ENCODE results near the gene CNTD1. TPM values are rescaled to one million over a fixed set of nuclear protein-coding genes. Genes with fewer than 3 reads are reported as not detected.

Gene CNTD1, protein sequence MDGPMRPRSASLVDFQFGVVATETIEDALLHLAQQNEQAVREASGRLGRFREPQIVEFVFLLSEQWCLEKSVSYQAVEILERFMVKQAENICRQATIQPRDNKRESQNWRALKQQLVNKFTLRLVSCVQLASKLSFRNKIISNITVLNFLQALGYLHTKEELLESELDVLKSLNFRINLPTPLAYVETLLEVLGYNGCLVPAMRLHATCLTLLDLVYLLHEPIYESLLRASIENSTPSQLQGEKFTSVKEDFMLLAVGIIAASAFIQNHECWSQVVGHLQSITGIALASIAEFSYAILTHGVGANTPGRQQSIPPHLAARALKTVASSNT
- total RNA-seq (2022; extraction: Qiagen RNA extraction; ENCODE audit: low read depth): 0.08 to 0.27 TPM (median 0.25 TPM) in 3 of 5 replicates, not detected in the others

DNA sequence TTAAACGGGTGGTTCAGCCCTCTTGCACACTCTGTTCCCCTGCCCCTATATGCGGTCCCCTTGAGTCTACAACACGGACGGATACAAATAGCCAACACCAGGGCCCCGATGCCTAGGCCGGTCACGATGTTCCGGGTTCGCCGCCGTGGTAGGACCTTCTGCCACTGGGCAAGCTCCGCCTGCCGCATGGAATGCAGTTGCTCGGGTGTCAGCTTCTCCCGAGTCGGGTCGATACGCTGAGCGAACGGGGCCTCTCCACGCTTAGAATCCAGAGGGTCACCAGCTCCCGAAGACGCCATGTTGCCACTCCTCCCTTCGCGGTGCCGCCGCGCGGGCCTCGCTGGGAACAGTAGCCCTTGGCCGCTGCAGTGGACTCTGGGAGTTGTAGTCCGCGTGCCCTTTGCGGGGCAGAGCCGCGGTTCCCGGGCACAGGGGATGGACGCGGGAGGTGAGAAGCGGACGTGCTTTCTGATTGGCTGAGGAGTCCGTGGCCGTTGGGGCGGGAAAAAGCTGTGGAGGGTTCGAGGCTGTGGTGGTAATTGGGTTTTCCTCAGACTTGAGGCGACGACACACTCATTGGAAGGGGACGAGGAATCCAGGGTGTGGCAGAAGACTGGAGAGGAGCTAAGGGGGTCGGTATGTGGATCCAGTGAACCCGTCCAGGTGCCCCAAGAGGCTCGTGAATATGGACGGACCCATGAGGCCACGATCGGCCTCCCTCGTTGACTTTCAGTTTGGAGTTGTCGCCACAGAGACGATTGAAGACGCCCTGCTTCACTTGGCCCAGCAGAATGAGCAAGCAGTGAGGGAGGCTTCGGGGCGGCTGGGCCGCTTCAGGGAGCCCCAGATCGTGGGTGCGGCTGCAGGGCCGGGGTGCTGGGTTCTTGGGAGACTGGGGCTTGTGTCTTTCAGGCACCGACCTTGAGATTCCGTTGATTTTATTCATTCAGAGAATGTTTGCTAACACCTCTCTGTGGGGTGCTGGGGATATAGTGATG is at the start of gene CNTD1, which contains the start of gene COA3:
Gene CNTD1 (plus strand): TSS at position 479 of the 998 bp plus-strand sequence. CDS start 207 bp downstream, at position 686.
Gene COA3 (minus strand): TSS at position 322 of the 998 bp plus-strand sequence. CDS start 23 bp downstream, at position 299.

DNA sequence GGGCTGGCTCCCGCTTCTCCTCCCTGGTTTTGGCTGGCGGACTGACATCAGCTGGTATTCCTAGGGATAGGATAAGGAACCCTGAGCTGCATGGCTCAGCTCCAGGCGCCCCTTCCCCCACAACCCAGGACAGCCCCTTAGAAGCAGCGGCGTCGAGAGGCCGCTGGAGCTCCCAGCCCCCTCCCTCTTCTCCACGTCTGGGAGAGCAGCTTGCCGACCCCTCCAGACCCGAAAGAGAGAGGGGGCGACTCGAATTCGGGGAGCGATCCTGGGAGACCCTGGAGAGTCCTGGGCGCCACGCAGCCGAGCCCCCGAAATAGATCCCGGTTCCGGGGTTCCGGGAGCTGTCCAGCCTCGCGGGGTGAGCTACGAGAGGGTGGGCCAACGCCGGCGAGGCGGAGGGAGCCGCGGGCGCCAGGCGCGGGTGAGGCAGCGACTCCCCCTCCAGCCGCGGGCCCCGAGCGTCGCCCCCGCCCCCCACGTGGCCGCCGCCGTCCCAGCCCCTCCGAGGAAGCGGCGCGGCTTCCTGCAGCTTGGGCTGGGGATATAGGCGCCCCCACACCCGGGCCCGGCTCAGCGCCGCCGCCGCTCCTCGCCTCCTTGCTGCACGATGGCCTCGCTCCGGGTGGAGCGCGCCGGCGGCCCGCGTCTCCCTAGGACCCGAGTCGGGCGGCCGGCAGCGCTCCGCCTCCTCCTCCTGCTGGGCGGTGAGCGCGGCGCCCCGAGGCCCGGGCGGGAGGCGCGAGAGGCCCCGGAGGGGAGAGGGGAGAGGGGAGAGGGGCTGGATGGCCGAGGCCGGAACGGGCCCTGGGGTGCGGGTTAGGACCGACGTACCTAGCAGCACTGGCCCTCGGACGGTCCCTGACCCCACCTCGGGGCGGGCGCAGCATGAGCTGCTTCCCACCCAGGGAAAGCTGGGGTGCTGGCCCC is 37.7 kb upstream of the CNTD1 start, which contains the start of gene RAMP2:
Gene RAMP2 (plus strand): TSS at position 576 of the 930 bp plus-strand sequence. CDS start 35 bp downstream, at position 611.

DNA sequence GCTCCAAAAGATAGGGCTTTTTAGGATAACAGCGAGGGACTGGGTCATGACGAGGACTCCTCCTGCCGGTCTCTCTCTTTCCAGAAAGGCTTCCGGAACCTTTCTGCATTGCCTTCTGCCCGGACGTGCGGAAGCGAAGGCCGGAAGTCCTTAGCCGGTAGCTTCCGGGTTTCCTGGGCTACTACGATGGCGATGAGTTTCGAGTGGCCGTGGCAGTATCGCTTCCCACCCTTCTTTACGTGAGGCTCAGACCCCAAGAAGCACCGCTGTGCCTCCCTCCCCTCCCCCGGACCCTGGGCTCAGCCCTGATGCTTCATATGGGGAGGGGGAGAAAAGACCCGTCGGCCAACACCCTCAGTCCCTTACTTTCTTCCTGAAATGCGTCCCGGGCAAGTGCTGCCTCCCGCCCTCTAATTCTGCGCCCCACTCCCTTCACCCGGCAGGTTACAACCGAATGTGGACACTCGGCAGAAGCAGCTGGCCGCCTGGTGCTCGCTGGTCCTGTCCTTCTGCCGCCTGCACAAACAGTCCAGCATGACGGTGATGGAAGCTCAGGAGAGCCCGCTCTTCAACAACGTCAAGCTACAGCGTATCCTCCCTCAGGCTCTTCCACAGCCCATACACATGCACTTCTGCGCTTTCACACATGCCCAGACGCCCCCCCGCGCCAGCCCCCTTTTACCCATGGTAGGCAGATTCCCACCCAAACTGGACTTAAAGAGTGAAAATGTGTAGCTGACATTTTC is 25.2 kb upstream of the CNTD1 start, which contains the start of gene VPS25:
Gene VPS25 (plus strand): TSS at position 160 of the 746 bp plus-strand sequence. CDS start 27 bp downstream, at position 187.

DNA sequence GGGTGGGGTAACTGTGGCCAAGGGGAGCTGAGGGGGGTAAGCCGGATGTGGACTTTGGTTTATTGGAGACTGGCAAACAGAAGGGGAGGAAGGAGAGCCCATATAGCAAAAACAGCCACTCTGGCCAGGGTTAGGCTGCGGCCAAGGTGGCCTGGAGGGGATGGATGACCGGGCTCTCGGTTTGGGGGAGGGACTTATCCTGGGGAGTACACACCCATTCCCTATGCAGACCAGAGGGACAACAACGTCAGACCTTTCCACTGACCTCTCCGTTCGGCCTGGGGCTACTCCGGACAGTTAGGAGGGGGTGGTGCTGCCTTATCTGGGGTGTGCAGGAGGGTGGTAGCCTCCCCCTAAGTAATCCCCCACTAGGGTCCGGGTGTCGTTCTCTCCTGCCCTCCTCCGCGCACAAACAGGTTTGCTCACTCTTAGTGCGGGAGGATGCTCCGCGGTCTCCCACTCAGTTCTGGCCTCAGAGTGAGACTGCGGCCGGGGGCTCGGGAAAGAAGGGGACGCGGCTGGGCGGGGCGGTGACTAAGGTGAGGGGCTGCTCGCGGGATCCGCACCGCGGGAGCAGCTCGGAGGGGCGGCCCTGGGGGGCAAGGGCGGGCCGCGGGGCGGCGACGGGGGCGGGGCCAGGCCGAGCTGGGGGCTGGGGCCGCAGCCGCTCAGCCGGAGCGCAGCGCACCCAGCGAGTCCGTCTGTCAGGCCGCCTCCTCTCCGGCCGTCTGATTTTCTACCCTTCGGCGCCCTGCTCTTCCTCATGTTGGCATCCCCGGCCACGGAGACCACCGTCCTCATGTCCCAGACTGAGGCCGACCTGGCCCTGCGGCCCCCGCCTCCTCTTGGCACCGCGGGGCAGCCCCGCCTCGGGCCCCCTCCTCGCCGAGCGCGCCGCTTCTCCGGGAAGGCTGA is 18.5 kb upstream of the CNTD1 start, which contains the start of gene WNK4:
Gene WNK4 (plus strand): TSS at position 675 of the 915 bp plus-strand sequence. CDS start 89 bp downstream, at position 764.

DNA sequence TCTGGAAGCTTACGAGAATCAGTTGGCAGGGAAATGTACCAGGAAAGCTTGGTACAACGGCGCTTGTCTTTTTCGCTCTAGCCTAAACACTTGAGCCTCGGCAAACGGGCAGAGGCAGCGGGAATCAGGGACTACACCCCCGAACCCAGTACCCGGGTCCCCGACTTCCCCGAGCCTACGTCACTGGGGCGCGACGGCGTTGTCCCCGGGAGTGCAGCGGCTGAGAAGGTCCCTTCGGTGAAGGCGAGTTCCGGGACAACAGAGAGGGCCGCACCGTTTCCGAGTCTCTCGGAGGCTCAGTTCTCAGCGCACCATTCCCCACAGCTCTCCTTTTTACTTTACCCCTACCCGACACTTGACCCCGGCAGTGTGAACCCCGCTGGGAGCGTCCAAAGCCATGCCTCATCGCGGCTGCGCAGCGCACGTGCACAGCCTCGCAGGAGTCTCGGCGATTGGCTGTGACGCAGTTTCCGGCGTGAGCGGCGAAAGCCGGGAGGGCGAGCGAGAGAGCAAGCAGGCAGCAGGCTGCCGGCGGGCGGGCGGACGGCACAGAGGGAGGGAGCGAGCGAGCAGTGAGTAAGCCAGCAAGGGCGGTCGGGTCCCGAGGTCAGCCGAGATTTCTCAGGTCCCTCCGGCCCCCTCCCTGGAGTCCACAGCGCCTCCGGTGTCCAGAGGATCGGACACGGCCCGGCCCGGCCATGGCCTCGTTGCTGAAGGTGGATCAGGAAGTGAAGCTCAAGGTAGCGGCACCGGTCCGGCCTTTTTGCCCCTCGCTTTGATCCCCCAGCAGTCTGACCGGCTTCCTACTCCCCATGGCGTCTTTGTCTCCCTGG is 34.5 kb downstream of the CNTD1 start, which contains the start of gene PSME3:
Gene PSME3 (plus strand): TSS at position 464 of the 833 bp plus-strand sequence. CDS start 235 bp downstream, at position 699.

DNA sequence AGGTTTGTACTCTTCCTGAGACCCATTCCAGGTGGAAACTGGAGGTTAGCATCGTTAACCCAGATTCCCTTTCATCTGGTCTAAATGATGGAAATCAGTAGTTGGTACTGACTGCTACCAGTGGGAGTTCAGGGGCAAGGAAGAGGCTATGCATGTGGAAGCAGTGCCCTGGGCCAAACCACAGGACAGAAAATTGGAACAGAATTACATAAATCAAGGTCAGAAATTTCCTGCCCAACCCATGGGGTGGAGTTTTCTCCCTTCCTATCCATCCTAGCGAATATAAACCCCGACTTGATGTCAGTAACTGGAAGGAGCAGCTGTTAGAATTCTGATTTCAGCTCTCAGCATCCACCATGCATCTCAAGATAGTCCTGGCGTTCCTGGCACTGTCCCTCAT is 45.6 kb downstream of the CNTD1 start, which contains the start of gene AOC2:
Gene AOC2 (plus strand): TSS at position 310 of the 400 bp plus-strand sequence. CDS start 47 bp downstream, at position 357.

DNA sequence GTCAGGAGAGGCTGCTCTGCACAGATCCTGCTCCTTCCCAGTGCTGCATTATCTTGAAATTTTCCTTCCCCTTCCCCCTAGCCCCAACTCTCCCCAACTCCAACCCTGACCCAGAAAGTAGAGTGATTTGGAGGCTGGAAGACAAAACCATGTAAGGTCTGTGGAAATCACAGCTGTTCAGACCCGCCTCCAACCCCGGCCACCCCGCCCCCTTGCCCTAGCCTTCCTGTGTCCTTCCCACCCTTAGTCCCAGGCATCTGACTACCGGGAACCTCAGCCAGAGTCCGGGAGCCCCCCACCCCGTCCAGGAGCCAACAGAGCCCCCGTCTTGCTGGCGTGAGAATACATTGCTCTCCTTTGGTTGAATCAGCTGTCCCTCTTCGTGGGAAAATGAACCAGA is 52.3 kb downstream of the CNTD1 start, which contains the start of gene AOC3:
Gene AOC3 (plus strand): TSS at position 246 of the 400 bp plus-strand sequence. CDS start 145 bp downstream, at position 391.

Other genes starting within 250 kb of the CNTD1 start
- gene HSD17B1, start 245.9 kb upstream of the CNTD1 start, total RNA-seq (2022; extraction: Qiagen RNA extraction; ENCODE audit: low read depth): 1.2 to 1.9 TPM (median 1.5 TPM) in 5 replicates
- 104 to 135 TPM (median 124 TPM) in 5 replicates for gene COASY, start 236.7 kb upstream of the CNTD1 start, total RNA-seq (2022; extraction: Qiagen RNA extraction; ENCODE audit: low read depth)
- gene MLX, start 231.8 kb upstream of the CNTD1 start, total RNA-seq (2022; extraction: Qiagen RNA extraction; ENCODE audit: low read depth): 51.8 to 60.6 TPM (median 57.2 TPM) in 5 replicates
- gene PSMC3IP, start 221.1 kb upstream of the CNTD1 start, total RNA-seq (2022; extraction: Qiagen RNA extraction; ENCODE audit: low read depth): 35.3 to 49.1 TPM (median 36.5 TPM) in 5 replicates
- gene RETREG3, start 189.5 kb upstream of the CNTD1 start, total RNA-seq (2022; extraction: Qiagen RNA extraction; ENCODE audit: low read depth): 27.4 to 32.7 TPM (median 29.2 TPM) in 5 replicates
- gene TUBG1, start 189.2 kb upstream of the CNTD1 start, total RNA-seq (2022; extraction: Qiagen RNA extraction; ENCODE audit: low read depth): 145 to 162 TPM (median 150 TPM) in 5 replicates
- 21.3 to 26.6 TPM (median 23.8 TPM) in 5 replicates for gene TUBG2, start 139.6 kb upstream of the CNTD1 start, total RNA-seq (2022; extraction: Qiagen RNA extraction; ENCODE audit: low read depth)
- gene PLEKHH3, start 121.9 kb upstream of the CNTD1 start, total RNA-seq (2022; extraction: Qiagen RNA extraction; ENCODE audit: low read depth): 11.4 to 20.4 TPM (median 18.3 TPM) in 5 replicates
- 0.30 to 0.63 TPM (median 0.37 TPM) in 5 replicates for gene CCR10, start 117.0 kb upstream of the CNTD1 start, total RNA-seq (2022; extraction: Qiagen RNA extraction; ENCODE audit: low read depth)
- gene CNTNAP1, start 116.3 kb upstream of the CNTD1 start, total RNA-seq (2022; extraction: Qiagen RNA extraction; ENCODE audit: low read depth): 5.1 to 6.9 TPM (median 5.5 TPM) in 5 replicates
- gene EZH1, start 53.8 kb upstream of the CNTD1 start, total RNA-seq (2022; extraction: Qiagen RNA extraction; ENCODE audit: low read depth): 8.1 to 12.6 TPM (median 11.6 TPM) in 5 replicates
- gene RAMP2, start 37.6 kb upstream of the CNTD1 start, total RNA-seq (2022; extraction: Qiagen RNA extraction; ENCODE audit: low read depth): 0.65 to 1.3 TPM (median 0.99 TPM) in 5 replicates
- 126 to 132 TPM (median 128 TPM) in 5 replicates for gene VPS25, start 25.4 kb upstream of the CNTD1 start, total RNA-seq (2022; extraction: Qiagen RNA extraction; ENCODE audit: low read depth)
- 0.92 to 2.0 TPM (median 1.3 TPM) in 5 replicates for gene WNK4, start 18.3 kb upstream of the CNTD1 start, total RNA-seq (2022; extraction: Qiagen RNA extraction; ENCODE audit: low read depth)
- gene COA3, start 157 bp upstream of the CNTD1 start, total RNA-seq (2022; extraction: Qiagen RNA extraction; ENCODE audit: low read depth): 118 to 141 TPM (median 138 TPM) in 5 replicates
- 76.8 to 105 TPM (median 80.9 TPM) in 5 replicates for gene BECN1, start 25.4 kb downstream of the CNTD1 start, total RNA-seq (2022; extraction: Qiagen RNA extraction; ENCODE audit: low read depth)
- gene PSME3, start 34.5 kb downstream of the CNTD1 start, total RNA-seq (2022; extraction: Qiagen RNA extraction; ENCODE audit: low read depth): 225 to 304 TPM (median 243 TPM) in 5 replicates
- gene AOC2, start 45.7 kb downstream of the CNTD1 start, total RNA-seq (2022; extraction: Qiagen RNA extraction; ENCODE audit: low read depth): 1.4 to 3.0 TPM (median 2.0 TPM) in 5 replicates
- gene AOC3, start 52.3 kb downstream of the CNTD1 start, total RNA-seq (2022; extraction: Qiagen RNA extraction; ENCODE audit: low read depth): 0.97 to 2.1 TPM (median 1.0 TPM) in 5 replicates
- not detected in 5 replicates for gene G6PC1, start 101.9 kb downstream of the CNTD1 start, total RNA-seq (2022; extraction: Qiagen RNA extraction; ENCODE audit: low read depth)
- 51.5 to 58.5 TPM (median 55.3 TPM) in 5 replicates for gene AARSD1, start 165.6 kb downstream of the CNTD1 start, total RNA-seq (2022; extraction: Qiagen RNA extraction; ENCODE audit: low read depth)
- gene PTGES3L, start 181.2 kb downstream of the CNTD1 start, total RNA-seq (2022; extraction: Qiagen RNA extraction; ENCODE audit: low read depth): 0.55 to 0.99 TPM (median 0.84 TPM) in 5 replicates
- 19.6 to 21.7 TPM (median 20.3 TPM) in 5 replicates for gene RUNDC1, start 181.7 kb downstream of the CNTD1 start, total RNA-seq (2022; extraction: Qiagen RNA extraction; ENCODE audit: low read depth)
- gene RPL27, start 199.6 kb downstream of the CNTD1 start, total RNA-seq (2022; extraction: Qiagen RNA extraction; ENCODE audit: low read depth): 2,853 to 3,460 TPM (median 3,163 TPM) in 5 replicates
- 17.3 to 19.5 TPM (median 17.9 TPM) in 5 replicates for gene IFI35, start 207.9 kb downstream of the CNTD1 start, total RNA-seq (2022; extraction: Qiagen RNA extraction; ENCODE audit: low read depth)
- 202 to 235 TPM (median 227 TPM) in 5 replicates for gene VAT1, start 223.5 kb downstream of the CNTD1 start, total RNA-seq (2022; extraction: Qiagen RNA extraction; ENCODE audit: low read depth)
- gene RND2, start 226.4 kb downstream of the CNTD1 start, total RNA-seq (2022; extraction: Qiagen RNA extraction; ENCODE audit: low read depth): 0.13 to 0.24 TPM (median 0.15 TPM) in 5 replicates

Data from A549 treated with CpdA at 1 μM for 4 hours (cell line).